GM06990 (cell line): ENCODE measurements around the gene FBL.

Experiments
- DNase-seq: peaks from one replicate; pipeline ENCODE4 v3.0.0-alpha.2; 2011; ENCODE audit not compliant: insufficient read length; ENCODE audit errors: extremely low read depth
- H3K27me3 ChIP-seq: replicated peaks from 2 replicates; pipeline ENCODE4 v1.6.0; 2011; ENCODE audit warnings: low read length; ENCODE audit not compliant: control insufficient read depth, insufficient read depth
- H3K36me3 ChIP-seq: 2 replicates; pipeline ENCODE4 v1.5.1; 2011; ENCODE audit warnings: low read length; ENCODE audit not compliant: control insufficient read depth, insufficient read depth
- H3K4me3 ChIP-seq: replicated peaks from 2 replicates; pipeline ENCODE4 v1.5.1; 2011; ENCODE audit warnings: low read depth, mild to moderate bottlenecking, control low read depth, low read length
- TF ChIP-seq, protein P1 (sequence below): IDR thresholded peaks from 2 replicates; pipeline ENCODE4 v1.5.1; 2011; ENCODE audit warnings: low read length, control low read depth, mild to moderate bottlenecking, inconsistent platforms; ENCODE audit not compliant: insufficient read depth, poor library complexity, severe bottlenecking

FBL gene

GRCh38 chr19:39839678-39840327, 6.4 kb downstream of the FBL start:
- Histone ChIP-seq H3K4me3 (no peak overlapping the region), H3K27me3 (no peaks in the 10 kb centered on the region), H3K36me3 (peaks cover 30% of the 10 kb centered on the region)
- TF ChIP-seq, protein P1, sequence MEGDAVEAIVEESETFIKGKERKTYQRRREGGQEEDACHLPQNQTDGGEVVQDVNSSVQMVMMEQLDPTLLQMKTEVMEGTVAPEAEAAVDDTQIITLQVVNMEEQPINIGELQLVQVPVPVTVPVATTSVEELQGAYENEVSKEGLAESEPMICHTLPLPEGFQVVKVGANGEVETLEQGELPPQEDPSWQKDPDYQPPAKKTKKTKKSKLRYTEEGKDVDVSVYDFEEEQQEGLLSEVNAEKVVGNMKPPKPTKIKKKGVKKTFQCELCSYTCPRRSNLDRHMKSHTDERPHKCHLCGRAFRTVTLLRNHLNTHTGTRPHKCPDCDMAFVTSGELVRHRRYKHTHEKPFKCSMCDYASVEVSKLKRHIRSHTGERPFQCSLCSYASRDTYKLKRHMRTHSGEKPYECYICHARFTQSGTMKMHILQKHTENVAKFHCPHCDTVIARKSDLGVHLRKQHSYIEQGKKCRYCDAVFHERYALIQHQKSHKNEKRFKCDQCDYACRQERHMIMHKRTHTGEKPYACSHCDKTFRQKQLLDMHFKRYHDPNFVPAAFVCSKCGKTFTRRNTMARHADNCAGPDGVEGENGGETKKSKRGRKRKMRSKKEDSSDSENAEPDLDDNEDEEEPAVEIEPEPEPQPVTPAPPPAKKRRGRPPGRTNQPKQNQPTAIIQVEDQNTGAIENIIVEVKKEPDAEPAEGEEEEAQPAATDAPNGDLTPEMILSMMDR = no peak
- no peak for DNase-seq

- Histone ChIP-seq H3K4me3 (no peak overlapping the region), H3K36me3 (peaks cover 35% of the 10 kb centered on the region), H3K27me3 (no peaks in the 10 kb centered on the region)
- TF ChIP-seq, protein P1 = no peak
- no peak for DNase-seq
These were observed 7.6 kb downstream of the FBL start for GRCh38 chr19:39838569-39838968.

GRCh38 chr19:39837978-39838377, 8.2 kb downstream of the FBL start:
- no peaks in the 10 kb centered on the region for H3K27me3 ChIP-seq

GRCh38 chr19:39834287-39834841, 11.8 kb downstream of the FBL start:
- TF ChIP-seq, protein P1 = no peak
- no peak overlapping the region for H3K4me3 ChIP-seq
- H3K36me3 ChIP-seq = peaks cover 31% of the 10 kb centered on the region
- DNase-seq = no peak
- no peaks in the 10 kb centered on the region for H3K27me3 ChIP-seq

More at GRCh38 chr19:39837978-39838377, 8.2 kb downstream of the FBL start:
- H3K36me3 ChIP-seq = peaks cover 35% of the 10 kb centered on the region
- DNase-seq = no peak
- TF ChIP-seq, protein P1 = no peak
- no peak overlapping the region for H3K4me3 ChIP-seq

DNA sequence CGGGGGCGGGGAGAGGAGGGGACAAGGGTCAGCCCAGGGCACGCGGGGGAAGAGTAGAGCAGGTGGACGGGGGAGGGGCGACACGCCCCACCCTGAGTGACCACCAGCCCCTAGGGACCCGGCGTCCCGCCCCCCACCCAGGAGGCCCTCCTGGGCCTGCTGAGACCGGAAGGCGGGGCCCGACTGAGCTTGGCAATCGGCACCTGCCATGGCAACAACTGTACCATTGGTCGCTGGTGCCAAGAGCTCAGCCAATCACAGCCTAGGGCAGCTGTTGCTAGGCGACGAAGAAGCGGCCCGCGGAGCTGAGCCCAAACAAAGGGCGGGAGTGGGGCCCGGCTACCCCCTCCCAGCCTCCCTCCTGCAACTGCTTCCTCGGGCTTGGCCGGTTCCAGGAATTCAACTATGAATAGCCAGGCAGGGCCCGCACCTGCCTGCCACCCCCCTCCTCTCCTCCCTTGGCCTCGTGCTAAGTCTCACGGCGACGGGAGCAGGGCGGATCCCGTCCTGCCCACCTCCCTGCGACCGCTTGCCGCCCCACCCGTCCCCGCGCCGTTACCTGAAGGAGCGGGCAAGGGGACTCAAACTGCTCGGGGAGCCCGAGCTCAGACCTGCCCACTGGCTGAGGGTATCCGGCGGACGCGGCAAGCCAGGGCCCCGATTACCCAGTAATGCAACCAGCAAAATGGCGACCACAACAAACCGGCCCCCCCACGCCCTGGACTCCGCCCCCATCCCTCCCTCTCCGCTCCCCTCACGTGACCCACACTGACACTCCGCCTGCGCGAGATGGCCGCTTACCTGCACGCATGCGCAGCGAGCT, 12.5 kb downstream of the FBL start, which contains the start of gene DYRK1B:
TSS of gene DYRK1B (minus strand) at position 699 of the 823 bp plus-strand sequence. CDS start 2,295 bp downstream, outside the sequence.
- TF ChIP-seq, protein P1 = no peak
- Histone ChIP-seq H3K36me3 (peaks cover 24% of the 10 kb centered on the region), H3K4me3 (peak within 1 kb of the TSS; percentile 81), H3K27me3 (no peaks in the 10 kb centered on the region)
- DNase-seq = peak; percentile 95
